NCI-H2227 (cell line): ENCODE data around the gene CAMK2N2.

Source experiments
- DNase-seq: peaks from one replicate; lab custom pipeline; 2025; ENCODE audit not compliant: unreplicated experiment; lab: John Stamatoyannopoulos, UW

The CAMK2N2 gene

DNA sequence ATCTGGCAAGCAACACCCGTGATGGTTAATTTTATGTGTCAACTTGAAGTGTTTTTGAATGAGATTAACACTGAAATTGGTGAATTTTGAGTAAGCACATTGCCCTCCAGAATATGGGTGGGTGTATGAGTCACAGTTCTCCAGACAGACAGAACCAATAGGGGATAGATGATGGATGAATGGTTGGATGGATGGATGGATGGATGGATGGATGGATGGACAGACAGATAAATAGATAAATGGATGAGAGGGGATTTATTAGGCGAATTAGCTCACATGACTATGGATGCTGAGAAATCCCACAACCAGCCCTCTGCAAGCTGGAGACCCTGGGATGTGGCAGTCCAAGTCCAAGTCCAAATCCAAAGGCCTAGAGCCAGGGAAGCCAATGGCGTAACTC lies 37.4 kb downstream of the CAMK2N2 start:
- no peak for DNase-seq

DNA sequence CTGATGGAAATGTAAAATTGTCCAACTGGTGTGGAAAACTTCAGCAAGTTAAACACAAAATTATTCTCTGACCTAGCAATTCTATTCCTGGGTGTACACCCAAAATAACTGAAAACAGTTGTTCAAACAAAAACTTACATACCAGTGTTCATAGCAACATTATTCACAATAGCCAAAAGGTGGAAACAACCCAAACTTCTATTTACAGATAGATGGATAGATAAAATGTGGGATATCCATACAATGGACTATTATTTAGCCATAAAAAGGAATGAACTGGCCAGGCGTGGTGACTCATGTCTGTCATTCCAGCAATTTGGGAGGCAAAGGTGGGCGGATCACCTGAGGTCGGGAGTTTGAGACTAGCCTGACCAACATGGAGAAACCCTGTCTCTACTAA lies 38.8 kb downstream of the CAMK2N2 start:
- no peak for DNase-seq

DNA sequence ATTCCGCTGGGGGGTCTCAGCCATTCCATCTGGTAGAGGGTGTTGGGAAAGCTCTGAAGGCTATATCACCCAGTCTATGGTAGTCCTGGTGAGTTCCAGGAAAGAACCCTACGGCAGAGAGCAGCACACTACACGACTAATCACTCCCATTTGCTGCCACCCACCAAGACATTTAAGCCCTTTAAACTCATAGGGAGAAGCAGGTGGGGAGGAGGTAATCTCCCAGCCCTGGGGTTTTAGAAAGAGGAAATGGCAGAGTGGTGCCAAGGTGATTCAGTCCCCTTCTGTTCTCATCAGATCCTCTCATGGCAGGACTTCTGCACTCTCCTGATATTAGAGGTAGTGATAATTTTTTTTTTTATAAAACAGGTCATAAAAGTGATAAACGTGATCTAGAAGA lies 42.5 kb downstream of the CAMK2N2 start:
- DNase-seq: no peak

DNA sequence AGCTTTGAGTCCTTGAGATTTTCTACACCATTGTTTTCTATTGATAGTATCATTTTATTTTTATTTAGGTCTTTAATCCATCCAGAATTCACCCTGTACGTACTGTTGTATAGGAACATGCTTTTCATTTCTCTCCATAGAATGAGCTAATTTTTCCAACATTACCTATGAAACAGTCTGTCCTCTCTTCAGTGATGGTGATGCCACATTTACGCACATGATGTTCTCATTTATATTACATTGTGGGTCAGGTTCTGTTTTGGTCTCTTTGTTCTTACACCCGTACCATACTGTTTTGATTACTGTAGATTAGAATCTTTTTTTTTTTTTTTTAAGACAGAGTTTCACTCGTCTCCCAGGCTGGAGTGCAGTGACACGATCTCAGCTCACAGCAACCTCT lies 49.6 kb downstream of the CAMK2N2 start:
- DNase-seq: no peak

DNA sequence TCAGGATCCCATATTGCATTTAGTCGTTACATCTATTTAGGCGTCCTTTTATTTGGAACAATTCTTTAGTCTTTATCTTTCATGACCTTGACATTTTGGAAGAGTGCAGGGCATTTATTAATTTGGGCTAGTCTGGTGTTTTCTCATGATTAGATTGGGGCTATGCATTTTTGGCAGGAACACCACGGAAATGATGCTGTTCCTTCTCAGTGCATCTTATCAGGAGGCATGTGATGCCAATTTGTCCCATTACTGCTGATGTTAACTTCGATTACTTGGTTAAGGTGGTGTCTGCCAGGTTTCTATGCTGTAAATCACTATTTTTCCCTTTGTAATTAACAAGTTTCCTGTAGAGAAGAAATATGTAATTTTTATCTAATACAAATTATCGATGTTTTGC lies 50.1 kb downstream of the CAMK2N2 start:
- no peak for DNase-seq
